Skeletal muscle tissue (tissue), 4 donors: ENCODE data around the gene SH3BGRL2. TPM values are rescaled to one million over a fixed set of nuclear protein-coding genes. Genes with fewer than 3 reads are reported as not detected.

Source experiments
- H3K27ac ChIP-seq: one replicate; pipeline ENCODE4 v1.7.0; 2013; ENCODE audit warnings: mild to moderate bottlenecking, low read depth, low read length, inconsistent platforms
- H3K27me3 ChIP-seq, 3 donors: one replicate each; pipeline ENCODE4 v1.7.0; 2013; ENCODE audit warnings: low read length in 3 of 3; ENCODE audit not compliant: control insufficient read depth in 3 of 3, insufficient read depth in 3 of 3
- H3K36me3 ChIP-seq, 3 donors: one replicate each; pipeline ENCODE4 v1.7.0; 2013; ENCODE audit warnings: low read length in 3 of 3; ENCODE audit not compliant: control insufficient read depth in 3 of 3, insufficient read depth in 3 of 3
- H3K4me1 ChIP-seq, 3 donors: one replicate each; pipeline ENCODE4 v1.7.0; 2013; ENCODE audit warnings: low read length in 3 of 3, mild to moderate bottlenecking in 3 of 3; ENCODE audit not compliant: control insufficient read depth in 3 of 3, insufficient read depth in 3 of 3
- H3K4me3 ChIP-seq, 3 donors: one replicate each; pipeline ENCODE4 v1.7.0; 2013; ENCODE audit warnings: low read length in 3 of 3
- H3K9ac ChIP-seq, 3 donors: one replicate each; pipeline ENCODE4 v1.7.0; 2013; ENCODE audit warnings: low read length in 3 of 3, mild to moderate bottlenecking in 3 of 3, moderate library complexity in 2 of 3, low read depth in 1 of 3
- H3K9me3 ChIP-seq, 3 donors: one replicate each; pipeline ENCODE4 v1.7.0; 2013; ENCODE audit warnings: low read length in 3 of 3; ENCODE audit not compliant: control insufficient read depth in 3 of 3
- total RNA-seq: library from RNA; depleted of rRNA; stranded (reverse); fragments of >200 nt; gene quantifications from one replicate; pipeline ENCODE4 v1.2.3, GENCODE V29; 2014
- donor health status: Osteomylitis.

Gene SH3BGRL2
- total RNA-seq: 4.7 TPM

- Histone ChIP-seq H3K27ac (no peak within 1 kb of the TSS), H3K9ac (peak within 1 kb of the TSS; percentile 29 to 71 (median 57)), H3K27me3 (no peaks in the 10 kb centered on the region), H3K4me3 (peak within 1 kb of the TSS; percentile 70 to 73 (median 71)), H3K36me3 (no peaks in the 10 kb centered on the region), H3K4me1 (peaks cover 4 to 7% (median 7%) of the 10 kb centered on the region in 3 donors), H3K9me3 (no peaks in the 10 kb centered on the region)
These were observed at the start of gene SH3BGRL2 for GRCh38 chr6:79630883-79631692. Gene SH3BGRL2, plus strand, starts transcription at chr6:79631329. Its CDS starts 133 bp downstream, at chr6:79631462.

- H3K36me3 ChIP-seq: no peaks in the 10 kb centered on the region
- no peaks in the 10 kb centered on the region for H3K27me3 ChIP-seq
- H3K9ac ChIP-seq: no peak overlapping the region
- no peak overlapping the region for H3K27ac ChIP-seq
- no peaks in the 10 kb centered on the region for H3K4me1 ChIP-seq
- H3K9me3 ChIP-seq: no peaks in the 10 kb centered on the region
- H3K4me3 ChIP-seq: no peak overlapping the region
These were observed 46.8 kb upstream of the SH3BGRL2 start for GRCh38 chr6:79584332-79584731.

GRCh38 chr6:79586548-79586947 lies 44.6 kb upstream of the SH3BGRL2 start:
- H3K4me3 ChIP-seq: no peak overlapping the region
- H3K4me1 ChIP-seq: no peaks in the 10 kb centered on the region
- H3K9ac ChIP-seq: no peak overlapping the region
- H3K27ac ChIP-seq: no peak overlapping the region
- H3K9me3 ChIP-seq: no peaks in the 10 kb centered on the region
- H3K36me3 ChIP-seq: no peaks in the 10 kb centered on the region
- no peaks in the 10 kb centered on the region for H3K27me3 ChIP-seq

GRCh38 chr6:79589701-79590100 lies 41.4 kb upstream of the SH3BGRL2 start:
- no peaks in the 10 kb centered on the region for H3K36me3 ChIP-seq
- H3K4me3 ChIP-seq: no peak overlapping the region
- no peaks in the 10 kb centered on the region for H3K27me3 ChIP-seq
- H3K9ac ChIP-seq: no peak overlapping the region
- no peaks in the 10 kb centered on the region for H3K4me1 ChIP-seq
- H3K27ac ChIP-seq: no peak overlapping the region
- no peaks in the 10 kb centered on the region for H3K9me3 ChIP-seq

- H3K27ac ChIP-seq: no peak overlapping the region
- H3K36me3 ChIP-seq: no peaks in the 10 kb centered on the region
- H3K9me3 ChIP-seq: no peaks in the 10 kb centered on the region
- no peak overlapping the region for H3K9ac ChIP-seq
- peaks cover 0 to 3% (median 0%) of the 10 kb centered on the region in 3 donors for H3K4me1 ChIP-seq
- no peaks in the 10 kb centered on the region for H3K27me3 ChIP-seq
- H3K4me3 ChIP-seq: no peak overlapping the region
These were observed 34.0 kb upstream of the SH3BGRL2 start for GRCh38 chr6:79597155-79597554.

GRCh38 chr6:79598012-79598411 lies 33.1 kb upstream of the SH3BGRL2 start:
- Histone ChIP-seq H3K4me1 (peaks cover 0 to 3% (median 0%) of the 10 kb centered on the region in 3 donors), H3K9ac (no peak overlapping the region), H3K4me3 (no peak overlapping the region), H3K27me3 (no peaks in the 10 kb centered on the region), H3K36me3 (no peaks in the 10 kb centered on the region), H3K9me3 (no peaks in the 10 kb centered on the region), H3K27ac (no peak overlapping the region)

GRCh38 chr6:79599725-79600259 lies 31.3 kb upstream of the SH3BGRL2 start:
- no peak overlapping the region for H3K4me3 ChIP-seq
- no peaks in the 10 kb centered on the region for H3K36me3 ChIP-seq
- no peak overlapping the region for H3K9ac ChIP-seq
- H3K9me3 ChIP-seq: no peaks in the 10 kb centered on the region
- H3K27me3 ChIP-seq: no peaks in the 10 kb centered on the region
- peaks cover 0 to 3% (median 0%) of the 10 kb centered on the region in 3 donors for H3K4me1 ChIP-seq
- H3K27ac ChIP-seq: no peak overlapping the region

GRCh38 chr6:79600313-79600712 lies 30.8 kb upstream of the SH3BGRL2 start:
- H3K9me3 ChIP-seq: no peaks in the 10 kb centered on the region
- H3K4me1 ChIP-seq: peaks cover 0 to 3% (median 0%) of the 10 kb centered on the region in 3 donors
- H3K36me3 ChIP-seq: no peaks in the 10 kb centered on the region
- no peak overlapping the region for H3K9ac ChIP-seq
- no peak overlapping the region for H3K27ac ChIP-seq
- H3K27me3 ChIP-seq: no peaks in the 10 kb centered on the region
- H3K4me3 ChIP-seq: no peak overlapping the region

GRCh38 chr6:79600812-79601609 lies 30.1 kb upstream of the SH3BGRL2 start:
- no peaks in the 10 kb centered on the region for H3K27me3 ChIP-seq
- no peak overlapping the region for H3K9ac ChIP-seq
- peaks cover 0 to 3% (median 0%) of the 10 kb centered on the region in 3 donors for H3K4me1 ChIP-seq
- no peaks in the 10 kb centered on the region for H3K9me3 ChIP-seq
- H3K27ac ChIP-seq: no peak overlapping the region
- H3K36me3 ChIP-seq: no peaks in the 10 kb centered on the region
- no peak overlapping the region for H3K4me3 ChIP-seq

- H3K9ac ChIP-seq: no peak overlapping the region
- no peak overlapping the region for H3K27ac ChIP-seq
- no peak overlapping the region for H3K4me3 ChIP-seq
- H3K36me3 ChIP-seq: no peaks in the 10 kb centered on the region
- H3K27me3 ChIP-seq: no peaks in the 10 kb centered on the region
- no peaks in the 10 kb centered on the region for H3K9me3 ChIP-seq
- H3K4me1 ChIP-seq: peaks cover 0 to 7% (median 0%) of the 10 kb centered on the region in 3 donors
These were observed 28.3 kb upstream of the SH3BGRL2 start for GRCh38 chr6:79602859-79603258.
